WTC11 (cell line): ENCODE measurements around the gene PLD5.
"Not testable (repeated sequence)": the region's sequence is repeated elsewhere in the genome, so short reads cannot be mapped to it uniquely, and the experiment has no call there.

Experiments
- CTCF ChIP-seq: fragments of 200-600 bp; IDR thresholded peaks from 2 replicates; pipeline ENCODE4 v1.8.0; 2022; ENCODE audit warnings: antibody characterized with exemption
- JUN ChIP-seq: sonication (generic); formaldehyde crosslinking; IDR thresholded peaks from 2 replicates; pipeline ENCODE4 v1.8.0; 2023; ENCODE audit warnings: mild to moderate bottlenecking, missing genetic modification reagents
- STAT6 ChIP-seq: sonication (generic); formaldehyde crosslinking; conservative IDR thresholded peaks from 2 replicates; pipeline ENCODE4 v1.8.1; 2023; ENCODE audit warnings: mild to moderate bottlenecking, low read depth, missing genetic modification reagents, moderate library complexity

- not testable (repeated sequence) for TF ChIP-seq STAT6 (CRISPR knock-in tag); CTCF; JUN (CRISPR knock-in tag)
These were observed 209.6 kb downstream of the PLD5 start for GRCh38 chr1:242314865-242315264.
